ENCODE measurements around the gene LHFPL2.
"Not testable (repeated sequence)": the region's sequence is repeated elsewhere in the genome, so short reads cannot be mapped to it uniquely, and the experiment has no call there.

LHFPL2 gene

DNA sequence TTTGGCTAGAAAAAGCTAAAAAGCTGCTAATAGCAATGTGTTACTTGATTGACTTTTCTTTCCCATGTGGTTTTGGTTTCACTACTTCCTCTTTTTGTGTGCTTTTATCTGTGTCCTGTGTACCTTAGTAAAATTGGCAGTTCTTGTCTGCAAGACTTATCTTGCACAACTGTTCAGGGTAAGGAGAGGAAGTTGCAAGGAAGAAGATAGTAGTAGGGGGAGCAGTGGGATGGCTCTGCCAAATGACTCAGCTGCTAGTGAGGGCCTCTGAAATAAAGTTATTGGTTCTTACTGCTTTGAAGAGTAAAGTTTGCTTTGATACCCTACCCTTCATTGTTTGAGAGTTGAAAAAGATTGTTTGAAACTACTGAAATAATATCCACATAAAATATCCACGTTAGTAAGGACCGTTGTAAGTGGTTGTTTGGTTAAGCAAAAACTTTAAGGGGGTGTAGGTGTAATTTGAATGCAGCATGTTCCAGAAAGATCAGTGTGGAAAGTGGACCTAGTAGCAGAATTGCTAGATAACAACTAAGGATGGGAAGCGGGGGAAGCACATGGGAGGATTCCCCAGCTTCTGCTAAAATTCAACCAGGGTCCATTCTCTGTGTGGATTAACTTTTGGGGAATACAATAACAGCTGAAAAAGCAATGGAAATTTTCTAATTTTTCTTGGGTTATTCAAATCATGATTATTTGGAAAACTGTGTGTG lies 164.6 kb downstream of the LHFPL2 start:
- Mint-ChIP-seq H3K36me3 (no peaks in the 10 kb centered on the region), H3K9me3 (no peaks in the 10 kb centered on the region)

DNA sequence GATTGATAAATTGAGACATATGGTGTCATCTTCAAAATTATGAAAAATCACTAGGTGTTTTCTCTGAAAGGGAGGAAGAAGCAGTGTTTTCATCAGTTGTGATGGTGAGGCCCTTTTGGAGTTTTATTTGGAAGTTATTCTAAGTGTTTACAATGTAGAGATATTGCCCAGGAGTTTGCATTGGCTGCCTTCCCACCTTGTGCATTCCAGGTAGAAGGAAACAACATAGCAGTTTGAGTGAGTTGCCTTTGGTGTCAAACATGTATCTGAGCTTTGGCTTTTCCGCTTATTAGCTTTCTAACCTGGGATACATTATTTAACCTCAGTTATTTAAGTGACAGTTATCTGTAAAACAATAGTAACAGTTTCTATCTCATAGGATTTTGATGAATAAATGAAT lies 165.6 kb downstream of the LHFPL2 start:
- Mint-ChIP-seq H3K27ac (no peak overlapping the region), H3K36me3 (no peaks in the 10 kb centered on the region), H3K4me1 (peaks cover 10% of the 10 kb centered on the region), H3K4me3 (no peak overlapping the region), H3K9me3 (no peaks in the 10 kb centered on the region)
- DNase-seq (ENCODE audit: low spot score in 2 of 2) (no peak), ATAC-seq (no peak)

More for the DNA sequence above, 164.6 kb downstream of the LHFPL2 start:
- Mint-ChIP-seq H3K4me1 (peaks cover 10% of the 10 kb centered on the region), H3K27ac (no peak overlapping the region), H3K4me3 (no peak overlapping the region)
- DNase-seq (ENCODE audit: low spot score in 2 of 2) (no peak), ATAC-seq (no peak)

DNA sequence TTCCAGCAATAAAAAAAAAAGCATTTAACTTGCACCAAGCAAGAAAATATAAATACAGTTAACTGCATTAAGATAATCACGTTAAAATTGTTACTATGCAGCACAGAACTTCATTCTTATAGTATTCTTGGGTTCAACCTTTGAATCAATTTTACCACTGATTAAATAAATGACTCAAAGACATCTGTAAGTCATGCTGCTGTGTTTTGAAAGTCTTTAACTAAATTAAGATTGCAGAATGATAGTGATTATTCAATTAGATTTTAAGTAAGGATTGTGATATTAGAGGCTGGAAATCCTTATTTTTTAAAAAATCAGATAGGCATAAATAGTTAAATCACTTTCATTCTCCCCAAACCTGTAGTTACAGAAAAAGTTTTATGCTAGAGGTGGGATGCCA lies 171.8 kb downstream of the LHFPL2 start:
- no peak overlapping the region for H3K27ac Mint-ChIP-seq
- no peak for ATAC-seq

DNA sequence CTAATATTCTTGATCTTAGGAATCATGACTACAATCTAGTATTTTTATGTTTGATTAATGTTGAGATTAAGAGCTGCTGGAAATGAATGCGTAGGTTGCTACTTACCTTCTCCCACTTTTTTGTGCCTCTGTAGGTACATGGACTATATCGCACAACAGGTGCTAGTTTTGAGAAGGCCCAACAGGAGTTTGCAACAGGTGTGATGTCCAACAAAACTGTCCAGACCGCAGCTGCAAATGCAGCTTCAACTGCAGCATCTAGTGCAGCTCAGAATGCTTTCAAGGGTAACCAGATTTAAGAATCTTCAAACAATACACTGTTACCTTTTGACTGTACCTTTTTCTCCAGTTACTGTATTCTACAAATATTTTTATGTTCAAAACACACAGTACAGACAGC lies 173.2 kb downstream of the LHFPL2 start:
- H3K27ac Mint-ChIP-seq, result no peak overlapping the region
- no peak overlapping the region for H3K4me3 Mint-ChIP-seq
- DNase-seq (ENCODE audit: low spot score in 2 of 2) (no peak), ATAC-seq (no peak)
- H3K9me3 Mint-ChIP-seq, result no peaks in the 10 kb centered on the region
- H3K4me1 Mint-ChIP-seq, result no peaks in the 10 kb centered on the region
- peaks cover 13% of the 10 kb centered on the region for H3K36me3 Mint-ChIP-seq

More for the DNA sequence above, 171.8 kb downstream of the LHFPL2 start:
- Mint-ChIP-seq H3K4me3 (no peak overlapping the region), H3K4me1 (no peaks in the 10 kb centered on the region), H3K36me3 (peaks cover 13% of the 10 kb centered on the region), H3K9me3 (no peaks in the 10 kb centered on the region)
- no peak for DNase-seq (ENCODE audit: low spot score in 2 of 2)

DNA sequence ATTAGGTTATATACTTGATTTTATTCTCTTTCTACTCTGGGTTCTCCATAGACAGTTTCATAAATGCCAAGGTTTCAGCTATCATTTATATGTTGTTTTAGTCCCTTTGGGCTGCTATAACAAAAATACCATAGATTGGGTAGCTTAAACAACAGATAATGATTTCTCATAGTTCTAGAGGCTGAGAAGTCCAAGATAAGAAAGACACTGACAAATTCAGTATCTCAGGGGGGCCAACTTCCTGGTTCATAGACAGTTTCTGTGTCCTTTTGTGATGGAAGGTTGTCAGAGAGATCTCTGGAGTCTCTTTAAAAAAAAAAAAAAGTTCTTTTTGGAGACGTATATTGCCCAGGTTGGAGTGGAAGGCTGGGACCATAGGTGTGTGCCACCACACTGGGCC lies 174.8 kb downstream of the LHFPL2 start:
- no peak for ATAC-seq
- Mint-ChIP-seq H3K36me3 (peaks cover 13% of the 10 kb centered on the region), H3K9me3 (no peaks in the 10 kb centered on the region), H3K4me3 (no peak overlapping the region), H3K4me1 (no peaks in the 10 kb centered on the region), H3K27ac (no peak overlapping the region)
- no peak for DNase-seq (ENCODE audit: low spot score in 2 of 2)

DNA sequence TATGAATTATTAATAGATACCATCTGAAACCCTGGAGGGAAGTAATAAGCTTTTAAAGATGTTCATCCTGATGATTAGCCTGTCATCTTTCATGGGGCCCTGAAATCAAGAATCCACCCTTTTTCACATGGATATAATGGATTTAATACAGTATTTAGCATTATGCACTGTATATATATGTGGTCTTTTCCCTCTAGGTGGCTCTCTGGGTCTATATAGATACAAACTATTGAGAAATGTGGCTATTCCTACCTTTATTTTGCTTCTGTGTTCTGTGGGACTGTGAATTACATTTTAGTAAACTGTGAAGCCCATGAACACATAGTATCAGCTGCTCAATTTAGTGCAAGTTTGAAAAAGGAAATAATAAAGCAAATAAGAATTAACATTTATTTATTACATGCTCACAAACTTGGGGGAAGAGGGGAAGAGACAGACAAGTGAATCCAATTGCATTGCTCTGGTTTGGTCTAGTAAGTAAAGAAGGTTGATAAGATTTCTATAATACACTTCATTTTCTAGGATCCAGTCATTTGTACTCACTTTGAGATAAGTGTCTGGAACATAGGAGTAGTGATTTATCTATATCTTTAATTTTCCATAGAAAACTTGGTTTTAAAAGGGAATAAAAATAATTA lies 176.0 kb downstream of the LHFPL2 start:
- H3K4me1 Mint-ChIP-seq, result no peaks in the 10 kb centered on the region
- ATAC-seq, result no peak
- peaks cover 13% of the 10 kb centered on the region for H3K36me3 Mint-ChIP-seq
- no peak overlapping the region for H3K27ac Mint-ChIP-seq
- no peak overlapping the region for H3K4me3 Mint-ChIP-seq
- no peaks in the 10 kb centered on the region for H3K9me3 Mint-ChIP-seq
- DNase-seq (ENCODE audit: low spot score in 2 of 2), result no peak

DNA sequence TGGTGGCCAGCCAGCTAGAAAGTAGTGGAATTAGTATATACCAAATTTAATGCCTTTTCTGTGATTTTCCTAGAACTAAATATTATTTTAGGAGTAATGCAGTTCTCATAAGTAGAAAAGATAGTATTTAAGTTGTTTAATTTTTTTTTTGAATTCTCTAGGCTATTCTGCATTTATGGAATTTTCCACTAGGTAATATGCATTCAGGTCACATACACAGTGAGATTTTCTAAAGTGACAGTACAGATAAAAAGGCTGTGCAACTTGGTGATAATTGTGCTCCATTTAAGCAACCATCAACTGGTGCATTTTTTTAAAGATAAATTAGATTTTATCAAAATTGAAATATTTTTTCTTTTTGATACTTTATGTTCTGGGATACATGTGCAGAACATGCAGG lies 176.7 kb downstream of the LHFPL2 start:
- Mint-ChIP-seq H3K36me3 (peaks cover 12% of the 10 kb centered on the region), H3K9me3 (no peaks in the 10 kb centered on the region), H3K27ac (no peak overlapping the region), H3K4me3 (no peak overlapping the region), H3K4me1 (no peaks in the 10 kb centered on the region)
- ATAC-seq, result no peak
- DNase-seq (ENCODE audit: low spot score in 2 of 2), result no peak

DNA sequence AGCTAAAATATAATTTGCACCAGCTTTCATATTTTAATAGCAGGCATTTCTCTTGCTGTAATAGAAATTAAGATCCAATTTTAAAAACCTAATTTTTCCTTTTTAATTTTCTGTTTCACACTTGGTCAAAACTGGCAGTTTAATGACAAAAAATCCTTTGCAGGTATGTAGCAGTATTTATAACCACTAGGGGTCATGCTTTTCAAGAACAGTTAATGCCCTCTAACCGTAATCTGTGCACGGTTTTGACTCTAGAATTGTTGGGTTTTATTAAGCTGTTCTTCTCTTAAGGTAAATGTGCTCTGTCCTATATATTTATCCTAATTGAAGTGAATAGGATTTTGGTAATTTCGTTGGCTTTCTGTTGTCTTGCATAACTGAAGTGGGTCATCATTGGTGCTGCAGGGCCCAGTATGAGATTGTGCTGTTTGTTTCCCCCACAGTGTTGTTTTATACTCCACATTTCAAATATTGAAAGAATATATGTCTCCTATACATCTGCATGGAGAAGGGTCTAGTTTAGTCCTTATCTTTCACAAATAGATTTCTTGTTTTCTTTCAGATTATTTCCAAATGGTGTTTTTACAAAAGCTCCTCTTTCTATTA lies 180.7 kb downstream of the LHFPL2 start:
- Mint-ChIP-seq H3K4me1 (no peaks in the 10 kb centered on the region), H3K9me3 (no peaks in the 10 kb centered on the region), H3K36me3 (no peaks in the 10 kb centered on the region), H3K27ac (no peak overlapping the region), H3K4me3 (no peak overlapping the region)
- ATAC-seq, result no peak
- DNase-seq (ENCODE audit: low spot score in 2 of 2), result no peak

DNA sequence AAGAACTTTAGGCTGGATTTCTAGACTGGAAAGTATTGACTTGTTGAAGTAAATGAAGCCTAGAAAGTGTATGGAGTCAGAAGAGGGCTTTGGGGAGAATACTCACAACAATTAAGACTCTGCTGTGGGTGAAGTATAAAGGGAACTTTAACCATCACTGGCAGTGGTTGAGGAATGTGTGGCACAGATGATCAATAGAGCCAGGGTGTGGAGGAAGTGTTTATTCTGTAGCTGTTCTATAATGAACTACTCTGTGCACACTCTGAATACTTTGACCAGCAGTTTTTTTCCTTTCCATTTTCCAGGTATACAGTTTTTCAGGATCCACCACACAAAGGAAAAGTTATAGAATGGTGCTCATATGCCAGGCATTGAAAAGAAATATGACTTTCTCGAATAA lies 181.4 kb downstream of the LHFPL2 start:
- no peaks in the 10 kb centered on the region for H3K9me3 Mint-ChIP-seq
- H3K4me1 Mint-ChIP-seq, result peaks cover under 1% of the 10 kb centered on the region
- no peak overlapping the region for H3K4me3 Mint-ChIP-seq
- H3K27ac Mint-ChIP-seq, result no peak overlapping the region
- no peak for DNase-seq (ENCODE audit: low spot score in 2 of 2)
- H3K36me3 Mint-ChIP-seq, result peaks cover 1% of the 10 kb centered on the region
- ATAC-seq, result no peak

DNA sequence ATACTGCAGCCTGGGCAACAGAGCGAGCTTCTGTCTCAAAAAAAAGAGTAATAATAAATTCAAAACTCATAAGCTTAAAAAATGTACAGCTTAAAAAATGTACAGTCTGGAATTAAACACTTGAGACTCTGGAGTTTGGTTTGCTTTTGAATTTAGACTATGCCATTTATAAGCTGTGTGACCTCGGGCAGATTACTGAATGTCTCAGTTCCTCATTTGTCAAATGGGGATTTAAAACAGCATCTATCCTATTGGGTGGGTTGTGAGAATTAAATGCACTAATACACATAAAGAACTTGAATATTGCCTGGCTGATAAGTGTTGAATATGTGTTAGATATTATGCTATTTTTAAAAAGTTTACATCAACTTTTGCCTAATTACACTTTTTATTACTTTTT lies 189.7 kb downstream of the LHFPL2 start:
- DNase-seq (ENCODE audit: low spot score in 2 of 2) (no peak), ATAC-seq (no peak)
- Mint-ChIP-seq H3K36me3 (peaks cover 20% of the 10 kb centered on the region), H3K4me3 (no peak overlapping the region), H3K9me3 (no peaks in the 10 kb centered on the region), H3K4me1 (peaks cover 20% of the 10 kb centered on the region), H3K27ac (no peak overlapping the region)

DNA sequence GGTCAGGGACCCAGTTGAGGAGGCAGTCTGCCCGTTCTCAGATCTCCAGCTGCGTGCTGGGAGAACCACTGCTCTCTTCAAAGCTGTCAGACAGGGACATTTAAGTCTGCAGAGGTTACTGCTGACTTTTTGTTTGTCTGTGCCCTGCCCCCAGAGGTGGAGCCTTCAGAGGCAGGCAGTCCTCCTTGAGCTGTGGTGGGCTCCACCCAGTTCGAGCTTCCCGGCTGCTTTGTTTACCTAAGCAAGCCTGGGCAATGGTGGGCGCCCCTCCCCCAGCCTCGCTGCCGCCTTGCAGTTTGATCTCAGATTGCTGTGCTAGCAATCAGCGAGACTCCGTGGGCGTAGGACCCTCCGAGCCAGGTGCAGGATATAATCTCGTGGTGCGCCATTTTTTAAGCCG lies 191.1 kb downstream of the LHFPL2 start:
- not testable (repeated sequence) for H3K9me3 Mint-ChIP-seq; DNase-seq (ENCODE audit: low spot score in 2 of 2); ATAC-seq; H3K27ac Mint-ChIP-seq; H3K4me3 Mint-ChIP-seq
- peaks cover 20% of the 10 kb centered on the region for H3K36me3 Mint-ChIP-seq
- peaks cover 20% of the 10 kb centered on the region for H3K4me1 Mint-ChIP-seq

DNA sequence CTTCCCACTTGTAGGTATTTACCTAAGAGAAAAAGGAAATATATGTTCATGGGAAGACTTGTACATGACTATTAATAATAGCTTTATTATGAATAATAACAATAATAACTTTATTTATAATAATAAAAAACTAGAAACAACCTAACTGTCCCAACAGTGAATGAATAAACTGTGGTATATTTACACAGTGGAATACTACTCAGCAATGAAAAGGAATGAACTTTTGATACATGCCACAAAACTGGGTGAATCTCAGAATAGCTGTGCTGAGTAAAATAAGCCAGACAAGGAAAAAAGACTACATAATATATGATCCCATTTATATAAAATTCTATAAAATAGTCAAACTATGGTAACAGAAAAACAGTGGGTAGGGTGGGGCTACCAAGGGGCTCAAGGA lies 199.5 kb downstream of the LHFPL2 start:
- no peak for ATAC-seq
- no peak for DNase-seq (ENCODE audit: low spot score in 2 of 2)
- Mint-ChIP-seq H3K9me3 (peaks cover 8% of the 10 kb centered on the region), H3K36me3 (peaks cover 29% of the 10 kb centered on the region), H3K27ac (no peak overlapping the region), H3K4me3 (no peak overlapping the region), H3K4me1 (no peaks in the 10 kb centered on the region)

DNA sequence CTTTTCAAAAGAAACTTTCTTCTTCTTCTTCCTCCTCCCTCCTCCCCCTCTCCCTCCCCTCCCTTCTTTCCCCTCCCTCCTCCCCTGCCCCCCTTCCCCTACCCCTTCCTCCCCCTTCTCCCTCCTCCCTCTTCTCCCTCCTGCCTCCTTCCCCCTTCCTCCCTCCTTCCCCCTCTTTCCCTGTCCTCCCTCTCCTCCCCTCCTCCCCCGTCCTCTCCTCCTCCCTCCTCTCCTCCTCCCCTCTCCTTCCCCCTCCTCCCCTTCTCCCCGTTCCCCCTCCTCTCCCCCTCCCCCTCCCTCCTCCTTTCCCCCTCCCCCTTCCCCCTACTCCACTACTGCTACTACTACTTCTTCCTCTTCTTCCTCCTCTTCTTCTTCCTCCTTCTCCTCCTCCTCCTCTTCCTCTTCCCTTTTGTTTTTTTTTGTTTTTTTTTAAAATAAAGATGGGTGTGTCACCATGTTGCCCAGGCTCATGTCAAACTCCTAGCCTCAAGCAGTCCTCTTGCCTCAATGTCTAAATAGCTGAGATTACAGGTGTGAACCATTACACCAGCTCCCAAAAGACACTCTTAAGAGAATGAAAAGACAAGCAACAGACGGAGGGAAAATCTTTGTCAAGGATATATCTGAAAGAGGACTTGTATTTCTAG lies 200.7 kb downstream of the LHFPL2 start:
- Mint-ChIP-seq H3K36me3 (peaks cover 39% of the 10 kb centered on the region), H3K9me3 (peaks cover 10% of the 10 kb centered on the region), H3K27ac (no peak overlapping the region), H3K4me1 (no peaks in the 10 kb centered on the region), H3K4me3 (no peak overlapping the region)
- DNase-seq (ENCODE audit: low spot score in 2 of 2), result no peak
- ATAC-seq, result no peak

Data from stimulated activated effector memory CD8-positive, alpha-beta T cell treated with anti-CD3 and anti-CD28 coated beads, Interleukin-12 subunit alpha, Interleukin-12 subunit beta, amount 100 ng/mL, for 72 hours (primary cell).